NCI-H2107 (cell line): ENCODE results near the gene CSNK2A1.
"Not testable (repeated sequence)": the region's sequence is repeated elsewhere in the genome, so short reads cannot be mapped to it uniquely, and the experiment has no call there.

Experiments
- DNase-seq: peaks from one replicate; lab custom pipeline; 2025; lab: John Stamatoyannopoulos, UW

The CSNK2A1 gene

DNA sequence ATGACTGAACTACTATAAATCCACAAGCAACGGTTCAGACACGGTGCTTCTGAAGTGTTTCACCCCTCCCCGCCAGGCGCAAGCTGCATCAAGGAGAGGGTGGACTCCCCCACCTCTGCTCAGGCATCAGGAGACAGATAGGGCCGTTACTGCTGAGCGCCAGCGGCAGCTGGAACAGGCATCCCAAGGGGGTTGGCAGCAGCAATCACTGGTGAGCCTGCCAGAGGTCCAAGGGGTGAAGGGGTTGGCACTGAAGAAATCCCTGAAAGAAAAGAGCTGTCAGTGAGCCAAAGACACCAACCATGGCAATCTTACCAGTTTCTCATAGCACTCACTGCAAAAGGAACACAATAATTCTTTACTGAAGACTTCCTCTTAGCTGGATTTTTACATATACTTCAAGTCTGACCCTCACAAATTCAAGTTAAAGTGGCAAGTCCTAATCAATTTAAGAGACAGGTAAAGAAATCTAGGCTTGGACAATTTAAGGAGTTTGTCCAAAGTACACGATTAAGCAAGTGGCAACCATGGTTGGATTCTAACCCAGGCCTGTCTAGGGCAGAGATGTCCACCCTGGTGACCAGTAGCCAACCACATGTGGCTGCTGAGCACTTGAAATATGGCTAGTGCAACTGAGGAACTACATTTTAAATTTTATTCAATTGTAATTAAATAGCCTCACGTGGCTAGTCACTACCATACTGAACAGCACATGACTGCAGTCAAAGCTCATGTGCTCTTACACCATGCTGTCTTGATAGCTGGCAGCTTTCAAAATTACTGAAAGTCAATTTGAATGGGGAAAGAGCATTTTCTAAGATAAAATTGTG is 59.6 kb downstream of the CSNK2A1 start:
- no peak for DNase-seq

DNA sequence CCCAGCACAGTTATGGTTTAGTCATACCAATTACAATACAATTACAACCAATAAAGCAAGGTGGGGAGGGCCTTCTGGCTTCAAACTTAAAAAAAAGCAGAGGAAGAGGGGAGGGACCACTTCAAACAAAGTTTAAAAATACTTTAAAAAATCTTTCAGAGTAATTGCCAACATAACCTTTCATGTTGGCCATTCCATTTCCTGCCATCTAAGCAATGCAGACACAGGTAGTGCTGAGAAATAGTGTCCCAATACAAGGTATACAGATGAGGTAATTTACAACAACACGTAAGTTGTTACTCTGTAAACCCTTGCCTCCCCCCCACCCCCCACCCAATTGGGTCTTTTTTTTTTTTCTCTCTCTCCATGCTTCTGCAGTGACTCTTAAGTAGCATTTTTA is 62.4 kb downstream of the CSNK2A1 start:
- DNase-seq = no peak

DNA sequence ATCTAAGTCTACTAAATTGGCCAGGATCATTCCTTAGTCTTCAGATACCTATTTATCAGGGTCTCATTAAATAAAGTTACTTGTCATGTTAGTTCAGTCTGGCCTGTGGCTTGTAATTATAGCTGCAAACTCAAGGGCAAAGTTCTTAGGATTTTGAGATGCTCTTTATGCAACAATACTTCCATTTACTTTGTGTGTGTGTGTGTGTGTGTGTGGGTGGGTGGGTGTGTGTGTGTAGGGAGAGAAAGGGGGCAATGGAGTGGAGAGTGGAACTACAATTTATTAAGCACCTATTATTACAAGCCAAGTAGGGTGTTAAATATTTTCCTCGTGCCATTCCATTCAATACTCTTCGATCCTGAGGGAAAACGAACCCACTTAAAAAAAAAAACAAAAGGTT is 63.5 kb downstream of the CSNK2A1 start:
- DNase-seq = no peak

- no peak for DNase-seq
Measured at GRCh38 chr20:479487-479886, 64.1 kb downstream of the CSNK2A1 start.

GRCh38 chr20:478949-479429 is 64.6 kb downstream of the CSNK2A1 start:
- peak; percentile 13 for DNase-seq

DNA sequence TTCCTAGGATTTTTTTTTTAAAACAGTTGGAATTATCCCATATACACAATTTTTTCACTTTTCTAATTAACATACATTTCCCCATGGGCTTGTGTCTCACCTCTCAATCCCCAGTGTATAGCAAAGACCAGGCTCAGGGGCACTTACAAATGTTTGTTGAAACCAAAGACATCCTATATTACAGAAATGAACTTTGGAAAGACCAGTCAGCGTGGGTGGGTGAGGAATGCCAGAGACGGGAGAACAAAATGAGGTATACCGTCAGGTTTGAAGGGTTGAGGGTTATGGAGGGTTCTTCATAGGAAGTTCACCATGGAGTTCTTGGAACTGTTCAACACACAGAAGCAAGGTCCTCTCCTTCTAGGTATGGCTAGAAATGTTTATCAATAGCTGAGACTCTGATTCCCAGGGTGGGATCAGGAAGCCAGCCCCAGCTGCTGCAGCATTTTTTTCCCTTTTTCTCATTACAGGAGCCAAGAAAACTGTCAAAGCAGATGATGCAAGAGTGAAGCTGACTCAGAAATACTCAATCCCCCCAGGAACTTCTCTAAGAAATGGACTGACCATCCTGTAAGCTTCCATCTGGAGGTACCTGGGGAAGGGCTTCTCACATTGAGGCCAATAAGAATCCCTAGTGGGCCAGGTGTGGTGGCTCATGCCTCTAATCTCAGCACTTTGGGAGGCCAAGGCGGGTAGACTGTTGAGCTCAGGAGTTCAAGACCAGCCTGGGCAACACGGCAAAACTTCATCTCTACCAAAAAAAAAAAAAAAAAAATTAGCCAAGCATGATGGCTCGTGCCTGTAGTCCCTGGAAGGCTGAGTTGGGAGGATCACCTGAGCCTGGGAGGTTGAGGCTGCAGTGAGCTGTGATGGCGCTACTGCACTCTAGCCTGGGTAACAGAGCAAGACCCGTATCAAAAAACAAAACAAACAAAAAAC is 65.3 kb downstream of the CSNK2A1 start:
- no peak for DNase-seq

DNA sequence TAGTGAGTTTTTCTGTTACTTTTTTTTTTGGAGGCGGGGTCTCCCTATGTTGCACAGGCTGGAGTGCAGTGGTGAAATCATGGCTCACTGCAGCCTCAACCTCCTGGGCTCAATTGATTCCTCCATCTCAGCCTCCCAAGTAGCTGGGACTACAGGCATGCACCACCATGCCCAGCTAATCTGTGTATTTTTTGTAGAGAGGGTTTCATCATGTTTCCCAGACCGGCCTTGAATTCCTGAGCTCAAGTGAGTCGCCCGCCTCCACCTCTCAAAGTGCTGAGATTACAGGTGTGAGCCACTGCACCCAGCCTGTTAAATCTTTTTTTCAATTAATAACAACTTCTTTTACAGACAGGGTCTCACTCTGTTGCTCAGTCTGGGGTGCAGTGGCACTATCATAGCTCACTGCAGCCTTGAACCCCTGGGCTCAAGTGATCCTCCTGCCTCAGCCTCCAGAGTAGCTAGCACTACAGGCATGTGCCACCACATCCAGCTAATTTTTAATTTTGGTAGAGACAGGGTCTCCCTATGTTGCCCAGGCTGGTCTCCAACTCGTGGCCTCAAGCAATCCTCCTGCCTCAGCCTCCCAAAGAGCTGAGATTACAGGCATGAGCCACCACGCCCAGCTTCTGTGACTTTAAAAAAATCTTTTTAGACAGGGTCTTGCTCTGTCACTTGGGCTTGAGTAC is 66.9 kb downstream of the CSNK2A1 start:
- not testable (repeated sequence) for DNase-seq

DNA sequence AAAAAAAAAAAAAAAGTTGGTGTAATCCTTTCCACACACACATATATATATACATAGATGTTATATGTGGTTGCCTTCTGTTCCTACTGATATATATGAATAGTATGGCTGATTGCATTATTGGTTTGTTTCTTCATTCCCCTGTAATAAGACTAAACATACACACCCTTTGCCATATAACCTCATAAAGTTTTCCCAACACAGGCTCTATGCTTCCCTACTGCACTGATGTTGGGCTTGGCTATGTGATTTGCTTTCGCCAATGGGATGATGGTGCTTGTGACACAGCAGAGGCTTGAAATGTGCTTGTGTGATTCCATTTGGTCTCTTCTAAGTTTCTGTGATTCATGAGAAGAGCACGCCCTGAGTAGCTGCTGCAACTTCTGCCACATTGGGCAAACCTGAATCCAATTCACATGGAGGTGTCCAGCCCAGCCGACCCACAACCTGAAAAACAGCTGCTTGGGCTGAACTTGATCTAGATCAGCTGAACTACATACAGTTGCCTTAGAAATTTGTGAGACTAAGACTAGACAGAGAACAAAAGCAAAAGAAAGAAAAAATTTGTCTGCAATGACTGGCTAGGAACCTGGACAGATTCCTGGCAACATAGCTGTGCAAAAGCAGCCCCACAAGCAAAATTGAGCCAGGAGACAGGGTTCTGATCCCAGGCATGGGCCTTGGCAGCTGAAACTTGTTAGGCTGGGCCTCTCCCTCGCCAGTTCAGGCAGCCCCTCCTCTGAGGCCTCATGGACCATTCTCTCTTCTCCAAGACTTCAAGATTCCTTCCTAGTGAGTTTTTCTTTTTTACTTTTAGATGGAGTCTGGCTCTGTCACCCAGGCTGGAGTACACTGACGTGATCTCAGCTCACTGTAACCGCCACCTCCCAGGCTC is 67.9 kb downstream of the CSNK2A1 start:
- no peak for DNase-seq

DNA sequence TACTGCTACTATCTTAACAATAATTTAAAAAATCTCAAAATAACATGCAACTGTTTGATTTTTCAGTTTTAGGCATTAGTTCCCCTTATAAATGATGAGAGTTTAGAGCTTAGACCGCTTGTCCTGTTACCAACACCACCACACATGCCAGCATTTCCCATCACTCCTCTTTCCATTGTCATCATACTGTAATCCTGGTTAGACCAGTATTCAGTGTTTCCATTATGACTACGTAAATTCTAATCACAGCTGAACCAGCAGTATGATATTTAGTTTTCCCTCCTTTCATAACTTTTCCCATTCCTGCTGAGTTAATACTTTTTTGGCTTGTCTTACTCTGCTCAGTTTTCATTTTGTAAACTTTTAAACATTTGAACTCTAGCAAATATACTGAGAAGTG is 69.0 kb downstream of the CSNK2A1 start:
- no peak for DNase-seq

GRCh38 chr20:472889-473292 is 70.7 kb downstream of the CSNK2A1 start:
- DNase-seq = no peak

DNA sequence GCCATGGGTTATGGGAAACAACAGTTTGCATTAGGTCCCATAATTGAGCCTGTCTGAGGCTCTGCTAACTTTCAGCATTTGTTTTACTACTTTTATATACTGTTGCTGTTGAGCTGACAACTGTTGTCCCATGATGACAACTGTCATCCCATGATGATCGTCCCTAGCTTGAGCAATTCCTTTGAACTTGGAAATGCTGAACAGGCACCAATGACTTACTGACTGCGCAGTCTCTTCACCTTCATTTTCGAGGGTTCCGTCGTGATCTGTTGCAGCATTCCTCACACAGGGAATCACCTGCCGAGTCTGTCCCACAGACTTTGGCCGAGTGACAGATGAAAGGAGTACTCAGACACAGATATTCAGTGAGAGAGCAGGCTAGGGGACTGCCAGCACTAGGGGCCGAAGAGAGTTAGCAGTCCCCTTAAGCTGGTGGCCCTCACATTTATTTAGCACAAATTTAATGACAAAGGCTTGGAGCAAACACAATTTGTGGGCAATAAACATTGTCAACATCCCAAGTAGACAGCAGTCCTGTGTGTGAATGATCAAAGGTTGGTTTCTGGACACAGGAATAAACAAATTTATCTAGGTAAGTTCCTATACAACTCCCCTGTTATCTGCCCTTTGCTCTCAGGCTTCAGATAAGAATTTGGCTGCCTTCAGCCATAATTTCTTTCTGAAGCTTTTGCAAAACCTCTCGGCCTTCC is 71.3 kb downstream of the CSNK2A1 start:
- no peak for DNase-seq

DNA sequence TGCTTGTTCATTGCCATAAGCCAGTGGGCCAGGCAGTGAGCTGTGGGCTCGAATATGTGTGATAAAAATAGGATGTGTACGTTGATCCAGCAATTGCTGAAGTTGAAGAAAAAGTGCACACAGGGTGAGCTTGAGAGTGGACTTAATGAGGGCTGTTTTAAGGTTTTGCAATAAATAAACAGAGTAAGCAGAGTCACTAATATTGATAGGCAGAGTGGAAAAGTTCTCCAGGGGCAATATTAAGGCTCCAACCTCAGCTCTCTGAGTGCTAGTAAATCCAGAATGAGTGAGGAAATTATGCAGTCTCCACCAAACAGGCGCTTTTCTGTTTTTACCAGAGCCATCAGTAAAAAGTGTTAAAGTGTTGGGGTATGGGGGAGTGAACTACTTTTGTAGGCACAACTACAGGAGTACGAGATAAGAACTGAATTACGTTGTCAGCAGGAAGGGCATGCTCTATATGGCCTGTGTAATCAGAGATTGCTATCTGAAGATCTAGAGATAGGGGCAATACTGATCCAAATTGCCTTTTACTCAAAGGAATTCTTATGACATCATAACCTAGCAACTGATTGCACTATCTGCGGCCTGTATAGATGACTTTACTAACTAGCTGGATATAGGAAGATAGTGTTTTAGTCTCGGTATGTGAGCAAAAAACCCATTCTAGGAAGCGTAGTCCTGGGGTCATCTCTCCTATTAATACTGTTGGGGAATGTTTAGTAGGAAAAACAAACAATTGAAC is 73.7 kb downstream of the CSNK2A1 start:
- no peak for DNase-seq

DNA sequence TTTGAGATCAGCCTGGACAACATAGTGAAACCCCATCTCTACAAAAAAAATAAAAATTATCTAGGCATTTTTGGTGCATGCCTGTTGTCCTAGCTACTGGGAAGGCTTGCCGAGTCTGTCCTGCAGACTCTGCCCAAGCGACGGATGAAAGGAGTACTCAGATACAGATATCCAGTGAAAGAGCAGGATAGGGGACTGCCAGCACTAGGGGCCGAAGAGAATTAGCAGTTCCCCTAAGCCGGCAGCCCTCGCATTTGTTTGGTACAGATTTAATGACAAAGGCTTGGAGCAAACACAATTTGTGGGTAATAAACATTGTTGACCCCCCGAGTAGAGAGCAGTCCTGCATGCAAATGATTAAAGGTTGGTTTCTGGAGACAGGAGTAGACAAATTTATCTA is 75.8 kb downstream of the CSNK2A1 start:
- DNase-seq = no peak

DNA sequence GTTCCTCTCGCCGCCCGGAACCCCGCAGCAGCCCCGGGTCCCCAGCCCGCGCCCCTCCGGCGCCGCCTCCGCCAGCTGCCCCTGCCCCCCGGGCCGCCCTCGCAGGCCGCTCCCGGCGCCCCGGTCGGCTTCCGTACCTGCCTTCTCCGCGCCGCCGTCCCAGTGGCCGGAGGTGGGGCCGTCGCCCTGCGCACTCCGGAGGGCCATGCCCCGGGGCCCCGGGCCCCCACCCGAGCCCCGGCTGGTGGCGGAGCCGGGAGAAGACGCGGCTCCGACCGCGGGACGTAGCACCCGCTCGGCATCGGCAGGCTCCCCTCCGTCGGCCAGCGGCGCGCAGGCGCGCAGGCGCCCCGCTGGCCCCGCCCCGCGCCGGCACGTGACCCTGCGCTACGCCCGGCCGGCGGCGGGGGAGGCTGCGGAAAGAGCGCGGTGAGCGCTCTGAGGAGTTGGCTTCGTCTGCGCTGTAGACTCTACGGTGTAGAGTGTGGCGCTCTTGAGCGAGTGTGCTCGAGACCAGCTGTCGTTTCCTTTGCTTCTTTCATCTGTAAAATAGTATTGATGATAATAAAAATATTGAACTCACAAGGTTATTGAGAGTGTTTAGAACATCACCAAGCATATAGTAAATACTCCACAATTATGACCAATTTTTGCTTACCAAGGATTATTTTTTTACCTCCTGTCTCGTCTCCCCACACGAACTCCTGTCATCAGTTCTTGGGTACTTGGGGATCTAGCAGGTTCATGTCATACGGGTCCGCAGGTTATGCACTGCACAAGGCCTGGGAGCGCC is 81.2 kb downstream of the CSNK2A1 start, which contains the start of gene TBC1D20:
TBC1D20 (minus strand) TSS at position 335 of the 793 bp plus-strand sequence; CDS start at position 207, 128 bp downstream.
- peak; percentile 22 for DNase-seq

- no peak for DNase-seq
Measured at GRCh38 chr20:461254-462198, 82.1 kb downstream of the CSNK2A1 start.

GRCh38 chr20:460707-461106 is 82.9 kb downstream of the CSNK2A1 start:
- DNase-seq = no peak

DNA sequence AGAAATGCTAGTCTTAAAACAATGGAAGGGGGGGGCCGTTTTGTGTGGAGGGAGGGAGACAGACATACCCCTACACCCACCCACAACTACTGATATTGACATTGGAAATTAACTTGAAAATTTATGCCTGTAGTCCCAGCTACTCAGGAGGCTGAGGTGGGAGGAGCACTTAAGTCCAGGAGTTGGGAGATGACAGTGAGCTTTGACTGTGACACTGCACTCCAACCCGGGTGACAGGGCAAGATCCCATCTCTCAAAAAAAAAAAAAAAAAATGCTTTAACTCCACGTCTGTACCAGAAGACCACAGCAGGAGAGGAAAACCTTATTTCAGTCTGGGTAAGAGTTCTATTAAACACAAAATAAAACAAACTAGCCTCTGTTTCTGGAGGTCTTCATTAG is 83.4 kb downstream of the CSNK2A1 start:
- no peak for DNase-seq

GRCh38 chr20:458776-459175 is 84.8 kb downstream of the CSNK2A1 start:
- no peak for DNase-seq
